HFF-Myc (cell line): ENCODE results near the gene CCDC148.
"Not testable (repeated sequence)": the region's sequence is repeated elsewhere in the genome, so short reads cannot be mapped to it uniquely, and the experiment has no call there.

Source experiments
- DNase-seq: peaks from one replicate; pipeline ENCODE4 v3.0.0-alpha.2; 2011; ENCODE audit warnings: low read depth; ENCODE audit errors: extremely low read depth
- H3K4me3 ChIP-seq: replicated peaks from 2 replicates; pipeline ENCODE4 v1.5.1; 2011; ENCODE audit warnings: low read depth, mild to moderate bottlenecking, control low read depth, low read length
- CTCF ChIP-seq: IDR thresholded peaks from 2 replicates; pipeline ENCODE4 v1.5.1; 2012; ENCODE audit warnings: mild to moderate bottlenecking, low read depth, low read length, control low read depth; ENCODE audit errors: missing control alignments

The CCDC148 gene

GRCh38 chr2:158243392-158243791, 213.2 kb downstream of the CCDC148 start:
- DNase-seq, result no peak
- no peak for TF ChIP-seq CTCF
- no peak overlapping the region for H3K4me3 ChIP-seq

GRCh38 chr2:158242280-158242679, 214.3 kb downstream of the CCDC148 start:
- no peak for TF ChIP-seq CTCF
- H3K4me3 ChIP-seq, result no peak overlapping the region
- no peak for DNase-seq

- no peak for TF ChIP-seq CTCF
- DNase-seq, result no peak
These were observed 215.6 kb downstream of the CCDC148 start for GRCh38 chr2:158240975-158241374.

GRCh38 chr2:158239271-158239670, 217.3 kb downstream of the CCDC148 start:
- DNase-seq, result no peak
- H3K4me3 ChIP-seq, result no peak overlapping the region
- TF ChIP-seq CTCF, result no peak

More at GRCh38 chr2:158240975-158241374, 215.6 kb downstream of the CCDC148 start:
- no peak overlapping the region for H3K4me3 ChIP-seq

- no peak overlapping the region for H3K4me3 ChIP-seq
- DNase-seq, result no peak
- no peak for TF ChIP-seq CTCF
These were observed 222.1 kb downstream of the CCDC148 start for GRCh38 chr2:158234497-158234896.

- no peak overlapping the region for H3K4me3 ChIP-seq
- no peak for TF ChIP-seq CTCF
- DNase-seq, result no peak
These were observed 224.1 kb downstream of the CCDC148 start for GRCh38 chr2:158232476-158232875.

GRCh38 chr2:158228943-158229508, 227.5 kb downstream of the CCDC148 start:
- no peak for DNase-seq
- no peak for TF ChIP-seq CTCF

GRCh38 chr2:158223066-158223465, 233.5 kb downstream of the CCDC148 start:
- H3K4me3 ChIP-seq, DNase-seq: not testable (repeated sequence)

More at GRCh38 chr2:158228943-158229508, 227.5 kb downstream of the CCDC148 start:
- H3K4me3 ChIP-seq, result no peak overlapping the region
